ENCODE results near the gene SEMA3B.
"Not testable (repeated sequence)": the region's sequence is repeated elsewhere in the genome, so short reads cannot be mapped to it uniquely, and the experiment has no call there.

SEMA3B gene

DNA sequence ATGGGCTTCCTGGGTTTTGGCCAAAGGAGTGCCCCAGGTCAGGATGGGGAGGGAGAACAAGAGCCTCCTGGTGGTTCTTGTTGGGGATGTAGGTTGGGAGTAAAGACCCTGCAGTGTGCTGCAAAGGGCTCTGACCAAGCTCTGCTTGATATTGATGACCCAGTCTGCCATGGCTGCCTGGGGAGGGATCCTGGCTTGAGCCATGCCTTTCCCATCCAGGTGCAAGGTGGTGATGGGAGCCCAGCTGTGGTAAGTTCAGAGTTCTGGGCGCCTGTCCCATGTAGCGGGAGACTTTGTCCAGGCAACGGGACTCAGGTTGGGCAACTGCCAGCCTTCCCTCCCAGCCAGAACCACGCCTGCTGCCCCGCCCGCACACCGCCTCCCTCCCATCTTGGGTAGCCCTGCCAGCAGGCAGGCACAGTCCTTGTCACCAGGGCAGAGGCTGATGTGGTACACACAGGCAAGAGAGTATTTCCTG is 30.4 kb upstream of the SEMA3B start:
- TF ChIP-seq, protein P1, sequence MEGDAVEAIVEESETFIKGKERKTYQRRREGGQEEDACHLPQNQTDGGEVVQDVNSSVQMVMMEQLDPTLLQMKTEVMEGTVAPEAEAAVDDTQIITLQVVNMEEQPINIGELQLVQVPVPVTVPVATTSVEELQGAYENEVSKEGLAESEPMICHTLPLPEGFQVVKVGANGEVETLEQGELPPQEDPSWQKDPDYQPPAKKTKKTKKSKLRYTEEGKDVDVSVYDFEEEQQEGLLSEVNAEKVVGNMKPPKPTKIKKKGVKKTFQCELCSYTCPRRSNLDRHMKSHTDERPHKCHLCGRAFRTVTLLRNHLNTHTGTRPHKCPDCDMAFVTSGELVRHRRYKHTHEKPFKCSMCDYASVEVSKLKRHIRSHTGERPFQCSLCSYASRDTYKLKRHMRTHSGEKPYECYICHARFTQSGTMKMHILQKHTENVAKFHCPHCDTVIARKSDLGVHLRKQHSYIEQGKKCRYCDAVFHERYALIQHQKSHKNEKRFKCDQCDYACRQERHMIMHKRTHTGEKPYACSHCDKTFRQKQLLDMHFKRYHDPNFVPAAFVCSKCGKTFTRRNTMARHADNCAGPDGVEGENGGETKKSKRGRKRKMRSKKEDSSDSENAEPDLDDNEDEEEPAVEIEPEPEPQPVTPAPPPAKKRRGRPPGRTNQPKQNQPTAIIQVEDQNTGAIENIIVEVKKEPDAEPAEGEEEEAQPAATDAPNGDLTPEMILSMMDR (IDR thresholded peaks at IDR 0.05) = no peak
- no peak for TF ChIP-seq ZFX (IDR thresholded peaks at IDR 0.05; ENCODE audit: borderline replicate concordance)
- H3K27ac ChIP-seq = peak overlapping the region; percentile 93

GRCh38 chr3:50239649-50240048 is 29.3 kb upstream of the SEMA3B start:
- H3K27ac ChIP-seq = peak overlapping the region; percentile 12; the same call in 1 of the 2 replicates
- TF ChIP-seq ZFX (IDR thresholded peaks at IDR 0.05; ENCODE audit: borderline replicate concordance) = no peak
- TF ChIP-seq, protein P1 (IDR thresholded peaks at IDR 0.05) = no peak

DNA sequence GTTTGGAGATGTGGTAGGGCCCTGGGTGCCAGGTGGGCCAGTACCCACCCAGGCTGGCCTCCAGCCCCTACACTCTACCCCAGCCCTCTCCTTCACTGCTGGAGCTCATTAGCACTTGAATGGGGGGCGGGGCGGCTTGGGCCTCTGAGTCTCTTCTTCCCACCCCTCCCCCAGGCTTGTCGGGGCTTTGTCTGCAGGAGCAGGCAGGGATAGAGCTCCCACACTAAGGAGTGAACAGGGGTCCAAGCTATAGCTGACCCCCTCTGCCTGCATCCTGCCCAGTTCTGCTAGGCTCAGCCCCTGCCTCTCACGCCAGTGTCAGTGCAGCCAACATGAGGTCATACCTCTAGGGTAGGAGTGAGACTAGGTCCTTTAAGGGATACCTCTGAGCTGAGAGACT is 27.8 kb upstream of the SEMA3B start:
- TF ChIP-seq ZFX (IDR thresholded peaks at IDR 0.05; ENCODE audit: borderline replicate concordance) = no peak
- TF ChIP-seq, protein P1 (IDR thresholded peaks at IDR 0.05) = no peak
- H3K27ac ChIP-seq = no peak overlapping the region

DNA sequence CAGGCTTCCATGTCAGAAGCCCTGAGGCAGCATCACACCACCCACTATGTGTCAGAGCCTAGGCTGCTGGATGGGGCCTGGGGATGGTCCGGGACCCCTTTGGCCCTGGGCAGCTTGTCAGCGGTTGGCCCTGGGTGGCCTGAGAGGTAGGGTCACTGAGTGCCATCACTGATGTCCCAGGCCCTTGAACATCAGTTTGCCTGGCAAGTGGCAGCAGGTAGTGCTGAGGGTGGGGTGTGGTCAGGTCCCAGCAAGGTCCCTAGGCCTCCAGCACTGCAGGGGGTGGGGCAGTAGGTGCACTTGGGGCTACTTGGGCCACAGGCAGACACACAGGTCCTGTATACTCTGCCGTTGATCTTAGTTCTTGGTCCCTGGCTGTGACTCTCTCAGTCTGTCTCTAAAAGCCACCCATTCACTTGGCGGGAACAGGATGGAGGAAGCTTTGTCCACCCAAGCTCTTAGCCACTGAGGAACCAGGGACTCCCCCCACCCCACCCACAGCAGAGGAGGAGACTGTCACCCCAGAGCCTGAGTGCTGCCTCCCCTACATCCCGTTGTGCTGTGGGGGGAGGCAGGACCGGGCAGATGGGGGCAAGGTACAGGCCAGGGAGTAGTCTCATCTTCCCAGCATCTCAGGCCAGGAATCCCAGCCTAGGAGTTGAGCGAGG is 27.1 kb upstream of the SEMA3B start:
- TF ChIP-seq, protein P1 (IDR thresholded peaks at IDR 0.05) = no peak
- no peak for TF ChIP-seq ZFX (IDR thresholded peaks at IDR 0.05; ENCODE audit: borderline replicate concordance)
- peak overlapping the region; percentile 15; the same call in 1 of the 2 replicates for H3K27ac ChIP-seq

GRCh38 chr3:50242381-50242770 is 26.6 kb upstream of the SEMA3B start:
- TF ChIP-seq ZFX (IDR thresholded peaks at IDR 0.05; ENCODE audit: borderline replicate concordance) = no peak
- TF ChIP-seq, protein P1 (IDR thresholded peaks at IDR 0.05) = no peak
- peak overlapping the region; percentile 15 for H3K27ac ChIP-seq

DNA sequence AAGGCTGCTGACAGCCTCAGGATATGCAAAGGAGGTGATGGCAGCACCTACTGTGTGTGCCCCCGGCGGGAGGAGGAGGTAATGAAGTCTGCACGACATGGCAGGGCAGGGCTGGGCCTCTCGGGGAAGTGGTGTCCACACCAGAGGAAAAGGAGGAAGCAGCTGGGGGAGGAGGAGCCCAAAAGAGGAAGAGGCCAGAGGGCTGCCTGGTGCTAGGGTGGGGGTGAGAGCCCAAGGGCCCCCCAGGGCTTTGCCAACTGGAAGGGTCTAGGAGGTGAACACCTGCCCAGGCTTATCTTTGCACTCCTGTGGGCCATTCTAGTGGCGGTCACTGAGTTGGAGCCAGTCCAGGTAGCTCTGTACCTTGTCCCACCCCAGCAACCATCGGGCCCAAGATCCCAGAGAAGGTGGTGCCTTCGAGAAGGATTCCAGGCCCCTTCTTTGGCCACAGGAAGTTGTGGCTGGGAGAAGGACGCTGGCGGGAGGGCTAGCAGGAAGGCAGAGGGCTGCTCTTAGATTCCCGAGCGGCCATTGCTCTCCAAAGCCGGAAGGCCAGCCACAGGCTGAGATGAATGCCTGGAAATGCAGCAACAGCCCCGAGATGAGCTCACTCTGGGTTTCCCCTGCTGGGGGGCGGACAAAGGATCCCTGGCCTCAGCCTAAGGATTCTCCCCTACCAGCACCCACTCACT is 25.9 kb upstream of the SEMA3B start:
- no peak for TF ChIP-seq ZFX (IDR thresholded peaks at IDR 0.05; ENCODE audit: borderline replicate concordance)
- TF ChIP-seq, protein P1 (IDR thresholded peaks at IDR 0.05) = no peak
- H3K27ac ChIP-seq = peak overlapping the region; percentile 15; the same call in 1 of the 2 replicates

GRCh38 chr3:50243543-50243895 is 25.4 kb upstream of the SEMA3B start:
- no peak for TF ChIP-seq ZFX (IDR thresholded peaks at IDR 0.05; ENCODE audit: borderline replicate concordance)
- TF ChIP-seq, protein P1 (IDR thresholded peaks at IDR 0.05) = no peak
- peak overlapping the region; percentile 15; the same call in 1 of the 2 replicates for H3K27ac ChIP-seq

GRCh38 chr3:50244813-50245212 is 24.1 kb upstream of the SEMA3B start:
- H3K27ac ChIP-seq = not testable (repeated sequence)
